ENCODE measurements around the gene ADARB2.

- TF ChIP-seq CTCF (conservative IDR thresholded peaks at IDR 0.05; ENCODE audit: low read depth in 2 of 2) (no peak), EZH2 (IDR thresholded peaks at IDR 0.05; ENCODE audit: low read depth, unreplicated experiment) (no peak), REST (IDR thresholded peaks at IDR 0.05; ENCODE audit: unreplicated experiment) (no peak), POLR2AphosphoS5 (IDR thresholded peaks at IDR 0.05; ENCODE audit: low read depth) (no peak), JUNB (IDR thresholded peaks at IDR 0.05; ENCODE audit: unreplicated experiment) (no peak), EZH2phosphoT487 (IDR thresholded peaks at IDR 0.05; ENCODE audit: unreplicated experiment) (no peak), CREB1 (CRISPR knock-in tag; IDR thresholded peaks at IDR 0.05; ENCODE audit: low read depth) (no peak), NANOG (IDR thresholded peaks at IDR 0.05; ENCODE audit: borderline replicate concordance) (no peak), STAT1 (IDR thresholded peaks at IDR 0.05; ENCODE audit: unreplicated experiment) (no peak), ETS1 (IDR thresholded peaks at IDR 0.05) (no peak), ZNF331 (CRISPR knock-in tag; IDR thresholded peaks at IDR 0.05; ENCODE audit: low read depth) (no peak)
These were observed 221.4 kb downstream of the ADARB2 start for GRCh38 chr10:1515780-1516491.
